ENCODE results near the gene PLA2G15. TPM values are rescaled to one million over a fixed set of nuclear protein-coding genes. Genes with fewer than 3 reads are reported as not detected.
A peak's percentile ranks its signal among the peaks of the same experiment; 100 is the strongest.

The PLA2G15 gene
- total RNA-seq, 1 donor from 2014 or later, result 25.9 TPM

DNA sequence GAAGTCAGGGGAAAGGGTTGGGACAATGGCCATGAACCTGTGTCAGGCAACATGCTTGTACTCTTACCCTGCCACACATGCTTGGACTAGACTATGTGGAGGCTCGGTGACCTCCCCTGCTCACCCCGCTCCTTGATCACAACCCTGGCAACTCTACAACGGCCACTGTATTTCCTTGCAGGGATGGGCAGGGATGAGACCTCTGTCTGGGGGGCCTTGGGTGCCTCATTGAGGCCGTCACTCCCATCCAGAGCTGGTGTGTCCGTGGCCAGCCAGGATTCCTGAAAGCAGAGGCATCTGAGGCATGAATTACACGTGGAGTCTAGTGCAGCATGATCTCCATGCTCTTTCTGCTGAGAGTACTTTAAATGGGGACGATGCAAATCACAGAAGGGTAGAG lies 948 bp downstream of the PLA2G15 start:
- peaks cover 24% of the 10 kb centered on the region for H3K4me1 Mint-ChIP-seq (ENCODE audit: unreplicated experiment)
- H3K27ac Mint-ChIP-seq (ENCODE audit: unreplicated experiment), result no peak overlapping the region
- TF ChIP-seq, protein P1, sequence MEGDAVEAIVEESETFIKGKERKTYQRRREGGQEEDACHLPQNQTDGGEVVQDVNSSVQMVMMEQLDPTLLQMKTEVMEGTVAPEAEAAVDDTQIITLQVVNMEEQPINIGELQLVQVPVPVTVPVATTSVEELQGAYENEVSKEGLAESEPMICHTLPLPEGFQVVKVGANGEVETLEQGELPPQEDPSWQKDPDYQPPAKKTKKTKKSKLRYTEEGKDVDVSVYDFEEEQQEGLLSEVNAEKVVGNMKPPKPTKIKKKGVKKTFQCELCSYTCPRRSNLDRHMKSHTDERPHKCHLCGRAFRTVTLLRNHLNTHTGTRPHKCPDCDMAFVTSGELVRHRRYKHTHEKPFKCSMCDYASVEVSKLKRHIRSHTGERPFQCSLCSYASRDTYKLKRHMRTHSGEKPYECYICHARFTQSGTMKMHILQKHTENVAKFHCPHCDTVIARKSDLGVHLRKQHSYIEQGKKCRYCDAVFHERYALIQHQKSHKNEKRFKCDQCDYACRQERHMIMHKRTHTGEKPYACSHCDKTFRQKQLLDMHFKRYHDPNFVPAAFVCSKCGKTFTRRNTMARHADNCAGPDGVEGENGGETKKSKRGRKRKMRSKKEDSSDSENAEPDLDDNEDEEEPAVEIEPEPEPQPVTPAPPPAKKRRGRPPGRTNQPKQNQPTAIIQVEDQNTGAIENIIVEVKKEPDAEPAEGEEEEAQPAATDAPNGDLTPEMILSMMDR (IDR thresholded peaks at IDR 0.05), result no peak
- peaks cover 10% of the 10 kb centered on the region for H3K36me3 Mint-ChIP-seq (ENCODE audit: unreplicated experiment)
- H3K27me3 Mint-ChIP-seq (ENCODE audit: unreplicated experiment), result no peaks in the 10 kb centered on the region
- DNase-seq (ENCODE audit: extremely low spot score, unreplicated experiment), result no peak
- H3K9me3 Mint-ChIP-seq (ENCODE audit: unreplicated experiment), result no peaks in the 10 kb centered on the region
- H3K4me3 Mint-ChIP-seq (ENCODE audit: unreplicated experiment), result peak overlapping the region; percentile 99

DNA sequence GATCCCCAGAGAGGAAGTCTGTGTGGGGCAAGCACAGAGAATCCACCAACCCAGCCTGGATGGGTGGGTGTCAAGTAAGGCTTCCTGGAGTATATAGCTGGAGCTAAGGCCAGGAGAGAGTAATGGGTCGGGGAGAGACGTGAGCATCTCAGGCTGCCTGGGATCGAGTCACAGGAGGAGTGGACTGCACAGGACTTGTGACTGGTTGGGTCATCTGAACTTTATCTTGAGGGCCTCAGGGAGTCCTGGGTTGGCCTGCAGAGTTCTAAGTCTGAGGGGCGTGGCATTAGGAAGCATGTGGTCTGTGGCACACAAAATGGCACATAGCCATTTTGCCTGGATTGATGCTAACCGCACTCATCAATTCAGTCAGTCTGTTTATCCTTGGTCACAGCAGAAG lies 1.5 kb downstream of the PLA2G15 start:
- Mint-ChIP-seq H3K4me3 (ENCODE audit: unreplicated experiment) (peak overlapping the region; percentile 99), H3K27me3 (ENCODE audit: unreplicated experiment) (no peaks in the 10 kb centered on the region), H3K36me3 (ENCODE audit: unreplicated experiment) (peaks cover 11% of the 10 kb centered on the region), H3K9me3 (ENCODE audit: unreplicated experiment) (no peaks in the 10 kb centered on the region), H3K27ac (ENCODE audit: unreplicated experiment) (no peak overlapping the region), H3K4me1 (ENCODE audit: unreplicated experiment) (peaks cover 24% of the 10 kb centered on the region)
- no peak for DNase-seq (ENCODE audit: extremely low spot score, unreplicated experiment)
- TF ChIP-seq, protein P1 (IDR thresholded peaks at IDR 0.05), result no peak

DNA sequence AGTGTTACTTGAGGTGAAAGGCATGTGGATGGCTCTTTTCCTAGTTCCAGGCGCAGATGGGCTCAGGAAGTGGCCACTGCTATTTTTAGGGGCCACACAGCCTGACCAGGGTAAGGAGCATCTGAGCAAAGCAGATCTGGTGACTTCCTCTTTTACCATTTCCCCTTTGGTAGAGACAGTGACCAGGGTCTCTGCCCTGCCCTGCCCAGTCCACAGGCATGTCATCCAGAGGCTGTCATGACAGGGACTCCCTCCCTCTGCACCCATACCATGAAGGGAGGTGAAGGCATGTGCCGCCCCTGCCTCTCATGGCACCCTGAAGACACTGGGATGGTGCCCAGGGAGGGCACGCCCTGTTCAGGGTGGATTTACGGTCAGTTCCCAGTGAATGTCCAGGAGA lies 2.2 kb downstream of the PLA2G15 start:
- no peak overlapping the region for H3K4me3 Mint-ChIP-seq (ENCODE audit: unreplicated experiment)
- H3K27ac Mint-ChIP-seq (ENCODE audit: unreplicated experiment), result no peak overlapping the region
- DNase-seq (ENCODE audit: extremely low spot score, unreplicated experiment), result no peak
- H3K4me1 Mint-ChIP-seq (ENCODE audit: unreplicated experiment), result peaks cover 24% of the 10 kb centered on the region
- H3K27me3 Mint-ChIP-seq (ENCODE audit: unreplicated experiment), result no peaks in the 10 kb centered on the region
- H3K9me3 Mint-ChIP-seq (ENCODE audit: unreplicated experiment), result no peaks in the 10 kb centered on the region
- peaks cover 14% of the 10 kb centered on the region for H3K36me3 Mint-ChIP-seq (ENCODE audit: unreplicated experiment)
- TF ChIP-seq, protein P1 (IDR thresholded peaks at IDR 0.05), result no peak

DNA sequence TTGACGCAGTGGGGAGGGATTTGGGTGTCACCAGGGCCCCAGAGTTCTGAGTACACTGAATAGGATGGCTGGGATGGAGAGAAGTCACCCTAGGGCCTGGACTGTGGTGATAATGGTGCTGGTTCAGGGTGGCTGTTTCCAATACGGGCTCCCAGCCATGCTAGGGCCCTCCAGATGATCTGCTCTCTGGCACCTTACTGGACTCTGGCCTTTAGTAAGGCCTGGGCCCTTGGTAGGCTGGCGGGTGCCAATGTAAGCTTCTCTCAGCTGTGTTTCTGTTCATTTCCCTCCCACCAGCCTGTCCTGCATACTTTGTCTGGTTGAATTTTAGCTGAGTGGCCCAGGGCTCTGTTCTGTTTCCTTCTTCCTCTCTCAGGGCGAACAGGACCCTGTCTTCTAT lies 2.8 kb downstream of the PLA2G15 start:
- Mint-ChIP-seq H3K27ac (ENCODE audit: unreplicated experiment) (no peak overlapping the region), H3K4me3 (ENCODE audit: unreplicated experiment) (no peak overlapping the region), H3K9me3 (ENCODE audit: unreplicated experiment) (no peaks in the 10 kb centered on the region), H3K36me3 (ENCODE audit: unreplicated experiment) (peaks cover 14% of the 10 kb centered on the region), H3K27me3 (ENCODE audit: unreplicated experiment) (no peaks in the 10 kb centered on the region), H3K4me1 (ENCODE audit: unreplicated experiment) (peaks cover 24% of the 10 kb centered on the region)
- DNase-seq (ENCODE audit: extremely low spot score, unreplicated experiment), result no peak
- TF ChIP-seq, protein P1 (IDR thresholded peaks at IDR 0.05), result no peak

DNA sequence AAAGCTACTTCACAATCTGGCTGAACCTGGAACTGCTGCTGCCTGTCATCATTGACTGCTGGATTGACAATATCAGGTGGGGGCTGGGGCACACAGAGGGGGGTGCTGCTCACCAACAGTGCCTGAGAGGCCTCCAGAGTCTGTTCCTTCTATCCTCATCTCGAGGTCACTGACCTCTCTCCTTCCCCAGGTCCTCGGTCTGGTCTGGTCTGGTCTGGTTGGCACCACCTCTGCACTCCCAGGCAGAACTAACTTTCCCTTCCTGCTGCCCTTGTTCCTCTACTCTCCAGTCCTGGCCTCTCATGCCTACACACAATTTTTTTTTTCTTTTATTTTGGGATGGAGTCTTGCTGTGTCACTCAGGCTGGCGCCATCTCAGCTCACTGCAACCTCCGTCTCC lies 4.2 kb downstream of the PLA2G15 start:
- no peaks in the 10 kb centered on the region for H3K27me3 Mint-ChIP-seq (ENCODE audit: unreplicated experiment)
- DNase-seq (ENCODE audit: extremely low spot score, unreplicated experiment), result no peak
- no peak overlapping the region for H3K4me3 Mint-ChIP-seq (ENCODE audit: unreplicated experiment)
- peaks cover 14% of the 10 kb centered on the region for H3K36me3 Mint-ChIP-seq (ENCODE audit: unreplicated experiment)
- H3K9me3 Mint-ChIP-seq (ENCODE audit: unreplicated experiment), result no peaks in the 10 kb centered on the region
- TF ChIP-seq, protein P1 (IDR thresholded peaks at IDR 0.05), result no peak
- H3K4me1 Mint-ChIP-seq (ENCODE audit: unreplicated experiment), result peaks cover 24% of the 10 kb centered on the region
- H3K27ac Mint-ChIP-seq (ENCODE audit: unreplicated experiment), result no peak overlapping the region
